GM21717 (cell line): Measurements from ENCODE around the gene RAD17.
"Not testable (repeated sequence)": the region's sequence is repeated elsewhere in the genome, so short reads cannot be mapped to it uniquely, and the experiment has no call there.

ENCODE experiments used
- ATAC-seq: cut with Tn5 transposase; IDR thresholded peaks from one replicate; pipeline ENCODE4 v1.9.1; 2021; ENCODE audit warnings: mild to moderate bottlenecking, moderate library complexity; ENCODE audit not compliant: unreplicated experiment

Gene RAD17

DNA sequence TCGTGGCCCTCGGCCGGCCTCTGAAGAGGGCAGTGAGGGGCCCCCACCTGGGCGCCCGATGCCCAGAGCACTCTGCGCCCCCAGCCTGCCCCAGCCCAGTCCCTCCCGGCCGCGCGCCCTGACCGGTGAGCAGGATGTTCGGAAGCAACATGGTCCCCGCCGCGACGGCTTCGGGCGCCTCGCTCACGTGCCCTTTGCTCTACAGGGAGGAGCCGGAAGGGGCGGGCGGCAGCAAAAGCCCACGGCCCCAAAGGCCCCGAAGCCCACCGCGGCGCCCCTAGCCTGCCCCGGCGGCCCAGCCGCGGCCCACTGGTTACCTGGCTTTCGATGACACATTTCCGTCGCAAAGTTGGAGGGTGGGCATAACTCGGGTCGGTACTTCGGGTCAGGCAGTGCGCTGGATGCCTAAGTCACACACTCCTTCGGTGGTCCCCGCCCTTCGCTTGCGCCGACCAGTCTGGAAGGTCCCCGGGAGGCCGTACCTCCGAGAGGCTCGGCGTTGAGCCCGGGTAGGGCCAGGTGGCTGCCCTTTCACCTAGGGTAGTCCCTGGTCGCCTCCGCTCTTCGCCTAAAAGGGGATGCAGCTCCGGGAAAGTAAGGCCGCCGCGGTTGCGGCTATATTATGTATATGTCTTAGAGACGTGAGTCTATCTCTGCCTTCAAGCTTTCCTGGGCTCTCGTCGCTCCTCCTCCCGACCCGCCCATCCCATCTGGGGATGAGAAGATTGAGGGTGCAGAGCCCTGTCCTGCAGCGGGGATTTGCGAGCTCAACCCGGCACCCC is at the start of gene RAD17, which contains the start of the genes AK6 and TAF9:
Gene RAD17 (plus strand): TSS at position 479 of the 782 bp plus-strand sequence. CDS start 2,391 bp downstream, outside the sequence.
Gene AK6 (minus strand): TSS at position 181 of the 782 bp plus-strand sequence. CDS start 30 bp downstream, at position 151.
Gene TAF9 (minus strand): TSS at position 181 of the 782 bp plus-strand sequence. CDS start 3,783 bp downstream, outside the sequence.
- peak; percentile 92 for ATAC-seq

- no peak for ATAC-seq
Measured at GRCh38 chr5:69326365-69326764, 43.3 kb upstream of the RAD17 start.

DNA sequence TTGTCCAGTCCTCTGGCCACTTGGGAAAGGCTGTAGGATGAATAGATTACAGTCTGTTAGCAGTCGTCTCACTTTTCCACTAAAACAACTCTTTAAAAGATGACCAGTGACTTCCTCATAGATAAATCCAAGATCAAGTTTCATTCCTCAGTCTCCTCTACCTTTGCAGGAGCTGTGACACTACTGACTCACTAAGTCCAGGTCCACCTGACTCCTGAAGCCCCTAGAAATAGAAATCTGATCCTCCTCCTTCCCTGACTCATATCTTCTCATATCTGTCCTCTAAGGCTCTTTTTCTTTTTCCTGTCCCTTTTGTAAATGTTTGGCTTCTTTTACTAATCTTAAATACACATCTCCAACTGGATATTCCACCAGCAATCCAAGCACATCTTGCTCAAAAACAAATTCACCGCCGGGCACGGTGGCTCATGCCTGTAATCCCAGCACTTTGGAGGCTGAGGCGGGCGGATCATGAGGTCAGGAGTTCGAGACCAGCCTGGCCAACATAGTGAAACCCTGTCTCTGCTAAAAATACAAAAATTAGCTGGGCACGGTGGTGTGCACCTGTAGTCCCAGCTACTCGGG is 39.6 kb upstream of the RAD17 start:
- ATAC-seq: no peak

DNA sequence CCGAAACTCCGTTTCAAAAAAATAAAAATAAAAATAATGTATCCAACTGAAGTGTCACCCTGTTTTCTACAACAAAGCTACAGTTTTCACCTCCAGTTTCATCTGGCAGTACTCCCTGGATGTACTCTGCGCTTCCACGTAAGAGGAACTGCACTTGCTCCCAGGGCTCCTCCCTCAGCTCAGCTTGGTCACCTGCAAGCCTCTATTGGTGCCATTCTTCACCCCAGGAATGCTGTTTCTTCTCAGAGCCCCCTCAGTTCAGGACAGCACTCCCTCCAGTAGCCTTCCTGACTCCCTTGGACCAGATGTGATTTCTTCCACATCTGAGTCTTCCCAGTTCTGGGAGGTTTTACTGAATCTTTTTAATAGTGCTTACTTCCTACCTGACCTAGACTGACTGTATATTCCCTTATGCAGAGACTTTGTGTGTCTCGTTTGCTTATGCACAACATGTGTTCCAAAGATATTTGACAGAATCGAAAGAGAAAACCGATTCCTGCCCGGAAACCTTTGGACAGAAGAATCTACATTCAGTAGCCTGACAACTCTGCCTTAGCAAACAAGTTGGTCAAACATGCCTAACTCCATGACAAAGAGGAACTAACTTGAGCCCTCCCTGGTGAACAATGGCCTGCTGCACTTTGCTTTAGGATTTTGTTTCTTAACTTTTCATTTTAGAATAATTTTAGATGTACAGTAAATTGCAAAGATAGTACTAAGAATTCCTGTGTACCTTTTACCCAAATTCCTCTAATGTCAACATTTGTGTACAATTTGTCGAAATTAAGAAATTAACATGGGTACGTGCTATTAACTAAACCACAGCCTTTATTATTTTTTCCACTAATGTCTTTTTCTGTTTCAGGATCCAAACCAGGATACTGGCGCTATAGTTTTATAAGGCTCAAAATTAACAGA is 37.8 kb upstream of the RAD17 start:
- no peak for ATAC-seq

GRCh38 chr5:69333668-69334315 is 35.8 kb upstream of the RAD17 start:
- ATAC-seq: not testable (repeated sequence)

GRCh38 chr5:69334793-69335268 is 34.8 kb upstream of the RAD17 start:
- ATAC-seq: peak; percentile 46

GRCh38 chr5:69335341-69335935 is 34.2 kb upstream of the RAD17 start:
- ATAC-seq: no peak

GRCh38 chr5:69341520-69342161 is 28.0 kb upstream of the RAD17 start:
- no peak for ATAC-seq

DNA sequence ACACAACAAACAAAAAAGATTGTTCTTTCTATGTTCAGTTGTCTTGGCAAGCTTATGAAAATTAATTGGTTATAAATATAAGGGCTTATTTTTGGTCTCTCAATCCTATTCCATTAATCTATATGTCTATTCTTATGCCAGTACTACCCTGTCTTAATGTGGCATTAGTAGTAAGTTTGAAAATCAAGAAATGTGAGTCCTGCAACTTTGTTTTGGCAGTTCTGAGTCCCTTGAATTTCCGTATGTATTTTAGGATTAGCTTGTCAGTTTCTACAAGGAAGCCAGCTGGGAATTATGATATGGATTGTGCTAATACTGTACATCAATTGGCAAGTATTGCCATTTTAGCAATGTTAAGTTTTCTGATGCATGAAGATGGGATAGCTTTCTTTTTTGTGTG is 26.5 kb upstream of the RAD17 start:
- no peak for ATAC-seq

DNA sequence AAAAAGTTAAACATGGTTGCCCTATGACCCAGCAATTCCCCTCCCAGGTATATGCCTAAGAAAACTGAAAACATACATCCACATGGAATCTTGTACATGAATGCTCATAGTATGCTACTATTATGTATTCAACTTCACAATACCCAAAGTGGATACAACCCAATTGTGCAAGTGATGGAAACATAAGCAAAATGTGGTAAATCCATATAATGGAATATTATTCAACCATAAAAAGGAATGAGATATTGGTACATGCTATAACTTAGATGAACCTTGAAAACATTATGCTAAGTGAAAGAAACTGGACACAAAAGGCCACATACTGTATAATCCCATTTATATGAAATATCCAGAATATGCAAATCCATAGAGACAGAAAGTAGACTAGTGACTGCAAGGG is 19.0 kb upstream of the RAD17 start:
- ATAC-seq: no peak

DNA sequence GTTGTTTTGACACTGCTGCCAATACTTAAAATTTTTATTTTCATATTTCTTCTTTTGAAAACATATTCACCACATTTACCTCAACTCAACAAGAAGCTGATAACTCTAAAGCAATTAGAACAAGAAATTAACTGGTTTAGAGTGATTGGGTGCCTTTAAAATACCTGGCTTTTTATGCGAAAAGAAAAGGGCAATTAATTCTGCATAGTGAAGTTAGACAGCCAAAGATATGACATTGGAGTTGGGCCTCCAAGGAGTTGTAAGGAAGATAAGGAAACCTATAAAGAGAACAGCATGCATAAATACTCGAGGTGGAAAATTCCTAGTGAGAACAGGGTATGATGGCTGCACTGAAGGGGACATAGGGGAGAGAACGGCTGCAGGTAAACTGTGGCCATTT is 9.9 kb upstream of the RAD17 start:
- ATAC-seq: no peak

DNA sequence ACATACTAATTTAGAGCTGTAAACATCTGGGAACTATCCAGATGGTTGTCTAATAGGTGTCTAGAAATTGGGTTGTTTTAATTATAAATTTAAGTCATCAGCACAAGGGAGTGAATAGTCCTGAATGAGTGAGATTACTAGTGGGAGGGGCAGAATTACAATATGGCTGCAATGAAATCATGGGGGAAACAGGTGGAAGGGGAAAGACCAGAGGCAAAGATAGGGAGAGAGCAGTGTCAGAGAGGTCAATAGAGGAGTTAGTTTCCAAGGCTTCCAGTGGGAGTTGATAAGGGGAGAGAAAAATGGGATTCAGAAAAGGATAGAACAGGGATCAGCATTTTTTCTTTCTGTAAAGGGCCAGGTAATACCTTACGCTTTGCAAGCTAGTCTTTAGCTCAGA is 9.2 kb upstream of the RAD17 start:
- ATAC-seq: no peak

GRCh38 chr5:69364414-69364813 is 5.2 kb upstream of the RAD17 start:
- ATAC-seq: no peak

DNA sequence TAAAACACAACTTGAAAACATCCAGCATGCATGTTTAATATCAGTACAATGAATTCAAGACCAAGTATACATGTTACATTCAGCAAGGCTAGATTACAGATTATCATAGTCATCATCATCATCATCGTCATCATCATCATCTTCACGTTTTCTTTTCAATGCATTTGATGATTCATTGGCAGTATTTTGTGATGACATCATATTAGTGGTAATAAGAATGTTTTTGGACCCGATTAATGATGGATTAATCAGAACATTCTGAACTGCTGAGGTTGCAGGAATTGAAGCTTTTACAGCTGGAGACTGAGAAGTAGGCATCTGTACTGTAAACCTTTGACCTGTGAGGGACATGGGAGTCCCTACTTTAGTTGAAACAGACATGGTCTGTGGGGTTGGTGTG is 4.8 kb upstream of the RAD17 start:
- no peak for ATAC-seq

GRCh38 chr5:69367697-69368279 is 1.8 kb upstream of the RAD17 start:
- no peak for ATAC-seq

DNA sequence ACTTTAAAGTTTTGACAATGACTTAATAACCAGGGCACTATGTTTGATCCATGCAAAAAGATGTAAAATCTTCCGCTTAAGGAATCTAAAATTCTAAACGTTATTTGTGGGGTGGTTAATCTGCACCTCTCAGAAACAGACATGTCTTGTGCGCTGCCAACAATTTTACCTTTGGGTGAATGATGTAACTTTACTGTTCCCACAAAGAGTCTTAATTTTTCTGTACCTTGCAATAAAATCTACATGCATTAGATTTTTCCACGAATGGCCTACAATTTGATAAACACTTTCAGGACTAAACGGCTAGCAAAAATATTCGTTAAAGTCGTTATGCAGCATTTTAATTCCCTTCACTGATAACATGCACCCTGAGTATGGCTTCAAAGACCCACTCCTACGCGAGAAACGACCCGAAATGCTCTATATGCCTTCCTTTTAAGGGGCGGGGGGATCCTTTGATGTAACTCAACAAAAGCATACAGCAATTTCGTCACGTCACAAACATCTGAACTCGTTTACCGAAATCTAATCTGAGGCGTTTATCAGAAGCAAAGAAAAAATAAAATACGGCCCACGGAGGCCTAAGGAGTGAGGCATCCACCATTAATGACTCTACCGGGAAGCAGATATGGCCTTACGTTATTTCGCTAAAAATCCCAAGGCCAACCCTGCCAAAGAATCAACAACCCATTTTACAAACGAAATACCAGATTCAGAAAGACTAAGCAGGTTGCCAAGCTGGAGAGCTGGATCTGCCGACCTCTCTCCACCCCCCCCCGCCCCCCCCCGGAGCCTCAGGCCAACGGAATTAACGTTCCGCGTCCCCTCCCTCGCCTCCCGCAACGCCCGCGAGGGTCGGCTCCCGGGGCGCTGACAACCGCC is 919 bp upstream of the RAD17 start:
- peak; percentile 1 for ATAC-seq

DNA sequence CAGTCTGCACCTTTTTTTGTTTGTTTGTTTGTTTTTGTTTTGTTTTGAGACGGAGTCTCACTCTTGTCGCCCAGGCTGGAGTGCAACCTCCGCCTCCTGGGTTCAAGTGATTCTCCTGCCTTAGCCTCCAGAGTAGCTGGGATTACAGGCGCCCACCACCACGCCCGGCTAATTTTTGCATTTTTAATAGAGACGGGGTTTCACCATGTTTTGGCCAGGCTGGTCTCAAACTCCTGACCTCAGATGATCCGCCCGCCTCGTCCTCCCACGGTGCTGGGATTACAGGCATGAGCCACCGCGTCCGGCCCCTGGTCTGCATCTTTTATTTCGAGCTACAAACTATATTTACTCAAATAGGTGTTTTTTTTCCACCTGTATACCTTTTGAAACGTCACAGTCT is 717 bp downstream of the RAD17 start:
- ATAC-seq: not testable (repeated sequence)

DNA sequence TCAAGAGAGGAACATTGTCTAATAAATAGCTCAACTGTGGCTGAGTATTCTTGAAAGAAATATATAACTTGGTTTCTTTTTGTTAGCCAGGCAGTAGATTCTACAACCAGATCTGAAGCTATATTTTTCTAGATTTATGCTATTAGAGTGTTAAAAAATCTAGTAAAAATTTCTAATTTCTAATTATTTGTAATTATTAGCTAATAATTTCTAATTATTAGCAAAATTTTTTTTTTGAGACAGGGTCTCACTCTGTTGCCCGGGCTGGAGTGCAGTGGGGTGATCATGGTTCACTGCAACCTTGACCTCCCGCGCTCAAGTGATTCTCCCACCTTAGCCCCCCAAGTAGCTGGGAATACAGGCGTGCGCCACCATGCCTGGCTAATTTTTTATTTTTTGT is 2.8 kb downstream of the RAD17 start:
- no peak for ATAC-seq
